Subcutaneous abdominal adipose tissue (tissue), 5 donors: Measurements from ENCODE around the gene MRPL10.

ENCODE experiments used
- H3K27ac ChIP-seq: one replicate; pipeline ENCODE4 v1.7.0; 2013; ENCODE audit warnings: low read depth, mild to moderate bottlenecking, inconsistent platforms, low read length, moderate library complexity
- H3K27me3 ChIP-seq, 5 donors: one replicate each; pipeline ENCODE4 v1.7.0; 2013; ENCODE audit warnings: low read length in 5 of 5, inconsistent platforms in 1 of 5; ENCODE audit not compliant: control insufficient read depth in 5 of 5, insufficient read depth in 4 of 5
- H3K36me3 ChIP-seq, 5 donors: one replicate each; pipeline ENCODE4 v1.7.0; 2013; ENCODE audit warnings: low read length in 5 of 5; ENCODE audit not compliant: control insufficient read depth in 5 of 5, insufficient read depth in 5 of 5
- H3K4me1 ChIP-seq, 5 donors: one replicate each; pipeline ENCODE4 v1.7.0; 2013; ENCODE audit warnings: low read length in 5 of 5, mild to moderate bottlenecking in 3 of 5, moderate library complexity in 1 of 5; ENCODE audit not compliant: control insufficient read depth in 5 of 5, insufficient read depth in 5 of 5
- H3K4me3 ChIP-seq, 5 donors: one replicate each; pipeline ENCODE4 v1.7.0; 2013; ENCODE audit warnings: low read length in 5 of 5, low read depth in 1 of 5
- H3K9ac ChIP-seq, 5 donors: one replicate each; pipeline ENCODE4 v1.7.0; 2013; ENCODE audit warnings: low read length in 5 of 5, mild to moderate bottlenecking in 4 of 5, moderate library complexity in 3 of 5
- H3K9me3 ChIP-seq, 5 donors: one replicate each; pipeline ENCODE4 v1.7.0; 2013; ENCODE audit warnings: low read length in 5 of 5; ENCODE audit not compliant: control insufficient read depth in 5 of 5
- donor health status: healthy.
- donor health status: healthy.
- donor health status: healthy.
- donor health status: healthy.
- donor health status: healthy.

MRPL10 gene

DNA sequence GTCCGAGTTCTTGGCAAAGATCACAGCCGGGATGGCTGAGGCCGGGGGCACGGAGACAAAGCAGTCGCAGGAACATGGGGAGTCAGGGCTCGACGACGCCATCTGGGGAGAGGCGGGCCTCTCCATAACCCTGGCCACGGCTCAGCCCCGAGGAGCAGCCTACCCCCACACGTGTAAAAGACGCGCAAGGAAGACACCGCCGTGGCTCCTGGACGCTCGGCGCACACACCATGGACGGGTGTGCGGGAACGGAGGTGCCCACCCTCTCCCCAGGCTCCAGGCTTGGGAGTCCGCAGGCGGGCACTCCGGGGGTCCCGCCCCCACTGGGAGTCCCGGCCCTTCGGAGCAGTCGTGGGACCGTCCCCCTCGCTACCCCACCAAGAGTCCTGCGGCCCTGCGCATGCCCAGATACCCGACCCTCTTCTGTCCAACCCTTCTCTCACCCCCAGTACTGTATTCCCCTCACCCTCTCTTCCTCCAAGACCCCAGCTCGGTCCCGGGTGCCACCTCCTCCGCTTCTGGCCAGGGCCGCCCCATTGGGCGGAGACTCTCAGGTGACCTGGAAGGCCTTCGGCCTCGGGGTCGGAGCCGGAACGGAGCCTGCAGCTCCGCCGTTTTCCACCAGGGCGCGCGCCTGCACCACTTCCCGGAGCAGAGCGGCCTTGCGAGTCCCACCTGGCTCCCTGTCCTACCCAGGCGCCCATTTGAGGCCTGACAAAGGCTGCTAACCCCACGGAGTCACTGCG, 9.6 kb upstream of the MRPL10 start, which contains the start of gene SCRN2:
Gene SCRN2 (minus strand): TSS at position 532 of the 746 bp plus-strand sequence. CDS start 430 bp downstream, at position 102.
- Histone ChIP-seq H3K9me3 (no peaks in the 10 kb centered on the region), H3K27ac (peak within 1 kb of the TSS; percentile 84), H3K4me3 (peak within 1 kb of the TSS; percentile 69 to 94 (median 92)), H3K27me3 (peaks cover 1 to 4% (median 2%) of the 10 kb centered on the region in 5 donors), H3K4me1 (peaks cover 12 to 61% (median 51%) of the 10 kb centered on the region in 5 donors), H3K9ac (peak within 1 kb of the TSS; percentile 58 to 93 (median 86)), H3K36me3 (peaks cover 0 to 30% (median 19%) of the 10 kb centered on the region in 5 donors)

- H3K9ac ChIP-seq = peak overlapping the region; percentile 58 to 93 (median 86)
- H3K9me3 ChIP-seq = no peaks in the 10 kb centered on the region
- peaks cover 0 to 38% (median 25%) of the 10 kb centered on the region in 5 donors for H3K36me3 ChIP-seq
- H3K27ac ChIP-seq = peak overlapping the region; percentile 84
- H3K4me1 ChIP-seq = peaks cover 12 to 68% (median 59%) of the 10 kb centered on the region in 5 donors
- H3K4me3 ChIP-seq = peak overlapping the region; percentile 69 to 94 (median 92)
- H3K27me3 ChIP-seq = peaks cover 0 to 2% (median 0%) of the 10 kb centered on the region in 5 donors
Measured at GRCh38 chr17:47840001-47840741, 8.8 kb upstream of the MRPL10 start.

GRCh38 chr17:47839071-47839470, 7.7 kb upstream of the MRPL10 start:
- no peak overlapping the region for H3K9ac ChIP-seq
- H3K27ac ChIP-seq = peak overlapping the region; percentile 84
- peak overlapping the region in 1 of 5 donors; percentile 31 for H3K4me3 ChIP-seq
- H3K27me3 ChIP-seq = no peaks in the 10 kb centered on the region
- H3K9me3 ChIP-seq = no peaks in the 10 kb centered on the region
- H3K36me3 ChIP-seq = peaks cover 0 to 39% (median 25%) of the 10 kb centered on the region in 5 donors
- peaks cover 18 to 79% (median 70%) of the 10 kb centered on the region in 5 donors for H3K4me1 ChIP-seq

- peaks cover 0 to 39% (median 25%) of the 10 kb centered on the region in 5 donors for H3K36me3 ChIP-seq
- no peaks in the 10 kb centered on the region for H3K27me3 ChIP-seq
- H3K4me1 ChIP-seq = peaks cover 21 to 83% (median 73%) of the 10 kb centered on the region in 5 donors
- H3K27ac ChIP-seq = peak overlapping the region; percentile 84
- peak overlapping the region in 3 of 5 donors; percentile 52 to 84 (median 75) for H3K9ac ChIP-seq
- peak overlapping the region in 2 of 5 donors; percentile 6 to 31 for H3K4me3 ChIP-seq
- H3K9me3 ChIP-seq = no peaks in the 10 kb centered on the region
Measured at GRCh38 chr17:47838636-47839035, 7.3 kb upstream of the MRPL10 start.

DNA sequence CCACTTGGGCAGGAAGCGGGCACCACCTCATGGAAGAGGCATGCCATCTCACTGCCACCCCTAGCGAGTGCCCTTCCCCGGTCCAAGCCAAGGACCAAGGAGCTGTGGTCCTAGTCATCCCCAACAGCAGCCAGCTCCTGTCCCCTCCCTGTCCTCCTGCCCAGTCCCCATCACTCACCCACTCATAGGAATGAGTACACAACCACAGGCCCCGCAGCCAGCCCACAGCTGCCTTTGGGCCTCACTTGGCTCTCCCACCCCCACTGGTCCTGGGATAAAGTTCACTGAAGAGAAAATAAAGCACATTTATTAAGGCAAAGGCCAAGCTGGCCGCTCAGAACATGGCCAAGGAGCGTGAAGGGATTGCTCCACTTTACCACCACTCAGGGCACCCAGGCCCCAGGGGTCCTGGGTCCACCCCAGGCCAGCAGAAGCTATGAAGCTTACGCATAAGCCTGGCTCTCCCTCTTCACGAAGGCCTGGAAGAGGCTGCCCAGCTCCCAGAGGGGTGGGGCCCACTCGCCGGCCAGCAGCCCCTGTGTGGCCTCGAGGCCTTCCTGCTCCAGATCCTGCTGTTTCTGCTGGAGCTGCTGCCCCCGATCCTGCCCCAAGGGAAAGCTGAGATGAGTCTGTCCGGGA, 6.2 kb upstream of the MRPL10 start:
- Histone ChIP-seq H3K9ac (peak overlapping the region; percentile 22 to 84 (median 57)), H3K4me1 (peaks cover 21 to 85% (median 77%) of the 10 kb centered on the region in 5 donors), H3K4me3 (peak overlapping the region in 1 of 5 donors; percentile 22), H3K27me3 (no peaks in the 10 kb centered on the region), H3K36me3 (peaks cover 0 to 39% (median 25%) of the 10 kb centered on the region in 5 donors), H3K27ac (peak overlapping the region; percentile 84), H3K9me3 (no peaks in the 10 kb centered on the region)

DNA sequence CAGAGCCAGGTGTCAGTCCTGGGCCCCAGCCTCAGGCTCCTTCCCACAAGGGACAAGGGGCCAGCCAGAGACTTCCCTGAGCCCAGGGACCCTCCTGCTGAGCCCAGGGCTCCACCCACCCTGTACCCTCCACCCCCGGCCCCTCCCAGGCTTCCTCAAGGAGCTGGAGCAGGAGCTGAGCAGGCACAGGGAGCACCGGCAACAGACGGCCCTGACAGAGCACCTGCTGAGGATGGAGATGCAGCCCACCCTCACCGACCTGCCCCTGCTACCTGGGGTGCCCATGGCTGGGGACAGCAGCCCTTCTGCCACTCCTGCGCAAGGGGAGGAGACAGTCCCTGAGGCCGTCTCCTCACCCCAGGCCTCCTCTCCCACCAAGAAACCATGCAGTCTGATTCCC, 5.3 kb upstream of the MRPL10 start:
- Histone ChIP-seq H3K36me3 (peaks cover 0 to 39% (median 25%) of the 10 kb centered on the region in 5 donors), H3K27me3 (no peaks in the 10 kb centered on the region), H3K4me3 (no peak overlapping the region), H3K9ac (peak overlapping the region in 3 of 5 donors; percentile 15 to 75 (median 21)), H3K4me1 (peaks cover 21 to 94% (median 83%) of the 10 kb centered on the region in 5 donors), H3K27ac (peak overlapping the region; percentile 84), H3K9me3 (no peaks in the 10 kb centered on the region)

DNA sequence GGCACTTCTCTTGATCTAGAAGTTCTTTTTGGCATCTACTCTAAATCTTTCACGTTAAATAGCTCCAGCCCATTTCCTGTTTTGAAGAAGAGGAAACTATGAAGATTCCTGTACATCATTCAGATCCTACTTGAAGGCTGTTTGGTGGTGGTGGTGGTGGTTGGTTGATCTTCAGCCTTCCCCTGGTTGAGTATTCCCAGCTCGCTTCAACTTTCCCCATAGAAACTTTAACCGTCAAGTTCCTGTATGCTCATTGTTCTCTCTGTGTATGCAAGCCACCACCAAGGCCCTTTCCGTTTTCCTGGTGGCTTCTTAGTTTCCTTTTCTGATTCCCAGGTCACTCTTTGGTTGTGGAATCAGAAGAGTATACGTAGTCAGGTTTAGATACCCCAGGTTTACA, 3.4 kb upstream of the MRPL10 start:
- Histone ChIP-seq H3K9ac (peak overlapping the region in 1 of 5 donors; percentile 13), H3K4me3 (no peak overlapping the region), H3K9me3 (no peaks in the 10 kb centered on the region), H3K27ac (peak overlapping the region; percentile 19), H3K36me3 (peaks cover 0 to 39% (median 25%) of the 10 kb centered on the region in 5 donors), H3K4me1 (peaks cover 21 to 92% (median 85%) of the 10 kb centered on the region in 5 donors), H3K27me3 (no peaks in the 10 kb centered on the region)

GRCh38 chr17:47831934-47832327, 590 bp upstream of the MRPL10 start:
- H3K9ac ChIP-seq = peak overlapping the region in 3 of 5 donors; percentile 51 to 90 (median 55)
- peaks cover 0 to 36% (median 27%) of the 10 kb centered on the region in 5 donors for H3K36me3 ChIP-seq
- H3K4me3 ChIP-seq = peak overlapping the region; percentile 71 to 99 (median 98)
- H3K9me3 ChIP-seq = no peaks in the 10 kb centered on the region
- no peaks in the 10 kb centered on the region for H3K27me3 ChIP-seq
- H3K4me1 ChIP-seq = peaks cover 8 to 63% (median 57%) of the 10 kb centered on the region in 5 donors
- H3K27ac ChIP-seq = peak overlapping the region; percentile 63

- Histone ChIP-seq H3K9ac (peak overlapping the region in 3 of 5 donors; percentile 80 to 90 (median 80)), H3K27ac (peak overlapping the region; percentile 63), H3K4me3 (peak overlapping the region; percentile 87 to 99 (median 98)), H3K9me3 (no peaks in the 10 kb centered on the region), H3K36me3 (peaks cover 0 to 35% (median 25%) of the 10 kb centered on the region in 5 donors), H3K27me3 (no peaks in the 10 kb centered on the region), H3K4me1 (peaks cover 8 to 50% (median 42%) of the 10 kb centered on the region in 5 donors)
Measured at GRCh38 chr17:47830396-47831002, 842 bp downstream of the MRPL10 start.
